DLD1 (cell line): Measurements from ENCODE around the gene IGF2BP2.
"Not testable (repeated sequence)": the region's sequence is repeated elsewhere in the genome, so short reads cannot be mapped to it uniquely, and the experiment has no call there.

ENCODE experiments used
- in situ Hi-C: cut with HindIII; loops from 2 replicates; pipeline ENCODE4 v1.10.0; 2017; ENCODE audit warnings: low sequenced_read_pairs

IGF2BP2 gene

DNA sequence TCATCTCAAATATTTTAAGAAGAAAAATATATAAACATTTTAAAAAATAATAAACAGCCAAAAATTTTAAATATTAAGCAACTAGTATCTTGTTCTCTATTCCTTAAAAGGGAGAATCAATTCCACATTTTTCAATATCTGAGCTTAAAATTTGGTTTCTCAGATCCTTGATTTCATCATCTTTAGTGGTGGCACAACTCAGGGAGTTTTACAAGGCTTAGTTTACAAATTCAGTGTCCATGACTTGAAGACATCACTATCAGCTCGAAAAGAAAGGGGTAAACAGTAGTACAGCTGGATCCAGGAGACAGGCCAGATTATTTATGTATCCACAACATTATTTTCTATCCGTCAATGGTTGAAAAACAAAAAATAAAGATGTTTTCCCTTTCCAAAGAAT, 11.6 kb downstream of the IGF2BP2 start:
- in situ Hi-C loops, result no loop called here

DNA sequence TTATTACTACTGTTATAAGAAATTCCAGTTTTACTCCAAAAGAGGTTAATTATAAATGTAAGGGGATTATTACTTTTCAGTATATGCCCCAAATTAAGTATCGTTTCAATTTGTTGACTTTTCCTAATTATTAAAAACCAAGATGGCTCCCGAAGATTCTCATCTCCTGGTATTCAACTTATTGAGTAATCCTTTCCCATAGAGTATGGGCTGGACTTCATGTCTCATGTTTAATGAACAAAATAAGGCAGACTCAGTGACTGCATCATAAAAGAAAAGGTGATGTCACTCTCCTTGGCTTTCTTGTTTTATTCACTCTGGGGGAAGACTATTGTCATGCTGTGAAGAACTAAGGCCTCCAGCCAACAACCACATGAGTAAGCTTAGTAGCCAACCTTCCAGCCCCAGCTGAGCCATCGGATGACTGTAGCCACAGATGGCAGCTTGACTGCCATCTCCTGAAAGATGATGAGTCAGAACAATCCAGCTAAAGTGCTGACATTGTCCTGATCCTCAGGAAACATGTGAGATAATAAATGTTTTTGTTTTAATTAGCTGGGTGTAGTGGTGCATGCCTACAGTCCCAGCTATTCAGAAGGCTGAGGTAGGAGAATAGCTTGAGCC, 17.3 kb downstream of the IGF2BP2 start:
- in situ Hi-C loops, result no loop called here

DNA sequence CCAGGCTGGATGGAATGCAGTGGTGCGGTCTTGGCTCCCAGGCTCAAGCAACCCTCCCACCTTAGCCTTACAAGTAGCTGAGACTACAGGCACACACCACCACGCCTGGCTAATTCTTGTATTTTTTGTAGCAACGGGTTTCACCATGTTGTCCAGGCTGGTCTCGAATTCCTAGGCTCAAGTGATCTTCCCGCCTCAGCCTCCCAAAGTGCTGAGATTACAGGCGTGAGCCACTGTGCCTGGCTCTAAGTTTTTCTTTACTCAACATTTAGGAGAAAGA, 26.1 kb downstream of the IGF2BP2 start:
- in situ Hi-C loops, result not testable (repeated sequence)

DNA sequence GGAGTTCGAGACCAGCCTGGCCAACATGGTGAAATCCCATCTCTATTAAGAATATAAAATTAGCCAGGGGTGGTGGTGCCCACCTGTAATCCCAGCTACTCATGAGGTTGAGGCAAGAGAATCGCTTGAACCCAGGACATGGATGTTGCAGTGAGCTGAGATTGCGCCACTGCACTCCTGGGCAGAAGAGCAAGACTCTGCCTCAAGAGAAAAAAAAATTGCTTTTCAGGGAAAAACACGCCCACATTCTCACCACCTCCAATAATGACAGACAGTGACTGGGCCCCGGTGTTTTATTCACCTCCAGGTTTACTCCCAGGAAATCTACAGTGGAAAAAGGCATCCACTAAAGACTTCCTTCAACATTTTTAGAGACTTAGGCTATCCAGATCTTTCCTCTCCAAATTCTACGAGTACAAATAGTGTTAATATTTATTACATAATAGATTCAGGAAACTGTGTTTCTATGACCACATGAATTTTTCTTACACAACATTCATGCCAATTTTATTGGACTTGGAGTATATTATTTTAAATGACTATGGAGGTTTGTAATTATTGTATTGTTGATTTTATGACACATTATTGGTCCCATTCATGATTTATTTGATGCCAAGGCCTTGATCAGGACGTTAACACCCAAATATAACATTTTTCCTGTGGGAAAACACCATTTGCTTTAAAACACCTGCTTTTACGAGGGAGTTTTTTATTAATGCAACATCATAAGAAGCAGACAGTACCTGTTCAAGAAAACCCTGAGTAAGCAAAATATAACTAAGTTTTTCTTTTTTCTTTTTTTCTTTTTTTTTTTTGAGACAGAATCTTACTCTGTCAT, 26.6 kb downstream of the IGF2BP2 start:
- in situ Hi-C loops, result no loop called here

DNA sequence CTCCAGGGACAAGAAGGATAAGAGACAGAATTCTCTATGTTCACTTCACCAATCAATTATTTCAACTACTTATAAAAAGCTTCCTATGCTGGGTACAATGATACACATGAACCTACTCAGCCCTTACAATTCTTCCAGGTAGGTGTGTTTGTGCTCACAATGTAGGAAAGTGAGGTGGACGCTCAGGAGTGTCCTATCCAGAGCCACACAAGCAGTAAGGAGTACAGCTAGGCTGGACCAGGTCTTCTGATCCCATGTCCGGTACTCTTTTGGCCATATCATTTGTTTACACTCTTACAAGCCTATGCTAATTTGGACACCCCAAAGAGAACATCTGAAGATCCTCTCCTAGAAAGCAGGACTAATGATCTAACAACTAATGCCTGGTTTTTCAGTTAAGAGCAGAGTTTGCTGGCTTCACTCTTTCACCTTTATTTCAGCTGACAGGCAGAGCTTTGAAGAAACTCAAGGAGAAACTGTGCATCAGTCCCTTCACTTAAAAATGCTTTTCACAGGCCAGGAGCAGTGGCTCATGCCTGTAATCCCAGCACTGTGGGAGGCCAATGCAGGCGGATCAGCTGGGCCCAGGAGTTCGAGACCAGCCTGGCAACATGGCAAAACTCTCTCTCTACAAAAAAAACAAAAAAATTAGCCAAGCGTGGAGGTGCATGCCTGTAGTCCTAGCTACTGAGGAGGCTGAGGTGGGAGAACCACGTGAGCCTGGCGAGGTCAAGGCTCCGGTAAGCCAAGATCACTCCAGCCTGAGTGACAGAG, 27.5 kb downstream of the IGF2BP2 start:
- in situ Hi-C loops, result no loop called here

DNA sequence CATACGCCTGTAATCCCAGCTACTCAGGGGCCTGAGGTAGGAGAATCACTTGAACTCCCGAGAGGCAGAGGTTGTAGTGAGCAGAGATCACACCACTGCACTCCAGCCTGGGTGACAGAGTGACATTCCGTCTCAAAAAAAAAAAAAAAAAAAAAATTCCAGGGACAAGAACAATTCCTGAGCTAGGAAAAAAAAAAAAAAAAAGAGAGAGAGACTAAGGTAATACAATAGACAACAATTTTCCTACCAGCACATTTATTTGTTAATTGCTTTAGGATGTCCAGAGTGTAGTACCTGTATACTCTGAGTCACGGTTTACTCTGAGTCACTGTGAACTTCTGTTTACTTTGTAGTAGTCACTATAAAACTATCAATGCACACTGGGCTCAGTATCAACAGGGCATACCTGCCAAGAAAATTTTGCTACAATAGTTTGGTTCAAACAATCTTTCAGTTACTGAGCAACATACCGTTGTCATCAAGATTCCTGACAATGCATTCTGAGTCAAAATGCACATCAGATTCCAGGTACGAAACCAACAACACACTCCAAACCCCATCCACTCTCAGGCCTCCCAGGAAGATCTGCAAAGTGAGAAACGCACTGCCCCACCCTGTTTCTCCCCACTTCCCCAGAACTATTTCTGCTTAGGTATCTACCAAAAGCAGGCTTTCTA, 28.3 kb downstream of the IGF2BP2 start:
- in situ Hi-C loops, result no loop called here

DNA sequence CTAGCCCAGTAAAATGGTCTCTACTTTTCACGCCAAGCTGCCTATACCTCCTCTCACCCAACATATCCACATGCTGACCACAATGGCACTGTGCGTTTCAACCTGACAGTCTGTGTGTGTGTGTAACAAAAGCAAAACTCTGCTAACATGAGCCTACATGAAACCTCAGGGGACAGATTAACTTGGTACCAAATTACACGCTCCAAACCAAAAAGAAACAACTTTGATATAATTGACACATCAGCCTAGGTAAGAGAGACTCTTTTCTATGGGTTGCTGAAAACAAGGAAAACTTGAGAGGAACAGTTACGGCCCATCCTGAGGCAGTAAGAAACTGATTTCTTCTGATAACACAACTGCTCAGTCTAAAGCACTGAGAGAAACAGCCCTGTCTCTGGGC, 31.5 kb downstream of the IGF2BP2 start:
- in situ Hi-C loops, result no loop called here

DNA sequence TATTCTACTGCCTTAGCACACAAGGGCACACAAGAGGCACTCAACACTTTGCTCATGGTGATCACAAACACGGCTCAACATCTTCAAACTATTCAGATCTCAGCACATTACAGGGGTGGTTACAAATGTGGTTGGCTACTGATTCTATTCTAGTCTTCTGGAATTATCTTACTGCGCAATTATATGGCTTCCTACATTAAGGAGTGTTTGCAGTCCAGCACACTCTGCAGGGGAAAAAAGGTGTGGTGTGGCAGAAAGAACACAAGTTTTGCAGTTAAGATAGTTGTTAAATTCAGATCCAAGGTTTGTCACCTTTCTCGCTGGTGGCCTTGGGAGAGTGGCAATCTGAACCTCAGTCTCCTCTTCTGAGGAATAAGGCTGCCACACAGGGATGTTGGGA, 31.9 kb downstream of the IGF2BP2 start:
- in situ Hi-C loops, result no loop called here

DNA sequence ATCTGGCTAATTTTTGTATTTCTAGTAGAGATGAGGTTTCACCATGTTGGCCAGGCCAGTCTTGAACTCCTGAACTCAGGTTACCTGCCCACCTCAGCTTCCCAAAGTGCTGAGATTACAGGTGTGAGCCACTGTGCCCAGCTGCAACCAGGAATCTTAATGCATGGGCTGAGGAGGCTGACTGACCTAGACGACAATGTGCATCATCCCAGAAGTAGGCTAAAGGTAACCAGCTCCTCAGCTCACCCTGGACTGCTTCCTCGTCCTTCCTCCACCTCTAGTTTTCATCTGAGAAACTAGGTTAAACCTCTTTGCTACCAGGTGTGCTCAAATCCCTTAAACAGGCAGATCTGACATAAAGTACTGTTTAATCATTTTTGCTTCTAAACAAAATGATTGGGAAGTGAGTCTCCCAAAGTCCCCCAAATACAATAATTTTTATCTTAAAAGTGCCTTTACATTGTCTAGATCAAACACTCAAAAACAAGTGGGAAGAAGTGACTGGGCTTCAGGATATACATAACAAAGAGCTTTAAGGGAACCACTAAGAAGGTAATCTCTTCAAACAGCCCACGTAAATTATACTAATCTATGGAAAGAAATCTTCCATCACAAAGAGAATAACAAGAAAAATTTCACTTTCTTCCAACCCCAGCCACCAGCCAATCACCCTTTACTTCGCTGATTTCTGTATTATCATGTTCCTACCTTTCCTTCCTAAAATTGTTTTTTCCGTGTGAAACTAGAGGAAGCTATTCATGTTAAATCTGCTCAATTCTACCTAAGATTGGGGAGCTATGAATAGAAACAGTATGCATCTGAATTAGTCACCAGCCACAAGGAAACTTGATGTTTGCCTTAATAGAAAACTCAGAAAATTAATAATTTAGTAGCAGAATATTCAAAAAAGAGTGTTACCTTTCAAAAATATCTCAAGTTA, 34.7 kb downstream of the IGF2BP2 start:
- in situ Hi-C loops, result no loop called here

DNA sequence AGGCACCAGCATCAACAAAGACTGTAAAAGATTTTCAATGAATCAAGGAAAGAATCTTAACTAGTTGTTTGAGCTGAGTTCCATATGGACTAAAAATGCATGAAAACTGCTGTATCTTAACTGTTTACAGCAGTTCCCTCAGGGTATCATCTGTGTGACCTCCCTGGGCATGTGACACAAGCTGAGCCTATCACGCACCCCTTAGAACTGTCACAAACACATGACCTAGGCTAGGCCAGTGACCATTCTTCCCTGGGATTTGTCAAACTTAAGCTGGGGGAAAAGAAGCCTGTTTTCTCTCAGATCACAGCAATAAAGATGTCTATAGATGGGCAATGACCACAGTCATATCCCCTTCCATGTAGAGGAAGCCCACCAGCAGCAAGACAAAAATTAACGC, 35.7 kb downstream of the IGF2BP2 start:
- in situ Hi-C loops, result no loop called here

DNA sequence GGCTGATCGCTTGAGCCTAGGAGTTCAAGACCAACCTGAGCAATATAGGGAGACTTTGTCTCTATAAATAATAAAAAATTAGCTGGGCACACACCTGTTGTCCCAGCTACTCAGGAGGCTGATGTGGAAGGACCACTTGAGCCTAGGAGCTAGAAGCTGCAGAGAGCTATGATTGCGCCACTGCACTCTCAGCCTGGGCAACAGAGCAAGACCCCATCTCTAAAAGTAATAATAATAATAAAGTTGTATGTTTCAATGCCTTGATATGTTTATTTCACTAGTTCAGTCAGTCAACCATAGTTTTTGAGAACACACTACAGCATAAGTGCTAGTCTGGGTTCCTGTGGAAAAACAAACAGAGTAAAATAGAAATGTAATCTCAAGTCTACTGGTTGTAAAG, 36.5 kb downstream of the IGF2BP2 start:
- in situ Hi-C loops, result no loop called here

DNA sequence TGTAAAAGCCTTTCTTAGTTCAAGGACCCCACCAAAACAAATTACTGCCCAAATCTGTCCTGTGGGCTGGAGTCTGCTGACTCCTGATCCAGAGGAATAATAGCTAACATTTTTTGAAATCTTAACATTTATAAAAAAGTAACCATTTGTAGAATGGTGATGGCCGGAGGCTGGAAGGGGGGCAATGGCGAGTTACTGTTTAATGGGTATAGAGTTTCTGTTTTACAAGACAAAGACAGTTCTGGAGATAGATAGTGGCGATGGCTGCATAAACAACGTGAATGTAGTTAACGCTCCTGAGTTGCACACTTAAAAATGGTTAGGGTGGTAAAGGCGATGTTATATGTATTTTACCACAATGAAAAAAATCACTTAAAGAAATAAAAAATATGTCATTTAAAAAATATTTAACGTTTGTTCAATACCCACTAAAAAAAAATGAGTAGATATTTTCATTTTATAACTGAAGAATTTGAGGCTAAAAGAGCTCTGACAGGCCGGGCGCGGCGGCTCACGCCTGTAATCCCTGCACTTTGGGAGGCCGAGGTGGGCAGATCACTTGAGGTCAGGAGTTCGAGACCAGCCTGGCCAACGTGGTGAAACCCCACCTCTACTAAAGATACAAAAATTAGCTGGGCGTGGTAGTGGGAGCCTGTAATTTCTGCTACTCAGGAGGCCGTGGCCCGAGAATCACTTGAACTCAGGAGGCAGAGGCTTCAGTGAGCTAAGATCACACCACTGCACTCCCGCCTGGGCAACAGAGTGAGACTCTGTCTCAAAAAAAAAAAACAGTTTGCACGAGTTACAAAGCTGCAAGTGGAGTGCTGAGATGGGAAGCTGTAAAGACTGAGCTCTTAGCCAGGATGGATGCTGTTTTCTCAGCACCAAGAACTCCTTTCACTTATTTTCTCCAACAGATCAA, 37.6 kb downstream of the IGF2BP2 start:
- in situ Hi-C loops, result no loop called here

DNA sequence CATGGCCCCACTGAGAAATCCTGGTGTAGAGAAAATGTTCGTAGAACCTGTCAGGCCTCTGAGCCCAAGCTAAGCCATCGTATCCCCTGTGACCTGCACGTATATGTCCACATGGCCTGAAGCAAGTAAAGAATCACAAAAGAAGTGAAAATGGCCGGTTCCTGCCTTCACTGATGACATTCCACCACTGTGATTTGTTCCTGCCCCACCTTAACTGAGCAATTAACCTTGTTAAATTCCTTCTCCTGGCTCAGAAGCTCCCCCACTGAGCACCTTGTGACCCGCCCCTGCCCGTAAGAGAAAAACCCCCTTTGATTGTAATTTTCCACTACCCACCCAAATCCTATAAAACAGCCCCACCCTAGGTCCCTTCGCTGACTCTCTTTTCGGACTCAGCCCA, 38.6 kb downstream of the IGF2BP2 start:
- in situ Hi-C loops, result not testable (repeated sequence)

DNA sequence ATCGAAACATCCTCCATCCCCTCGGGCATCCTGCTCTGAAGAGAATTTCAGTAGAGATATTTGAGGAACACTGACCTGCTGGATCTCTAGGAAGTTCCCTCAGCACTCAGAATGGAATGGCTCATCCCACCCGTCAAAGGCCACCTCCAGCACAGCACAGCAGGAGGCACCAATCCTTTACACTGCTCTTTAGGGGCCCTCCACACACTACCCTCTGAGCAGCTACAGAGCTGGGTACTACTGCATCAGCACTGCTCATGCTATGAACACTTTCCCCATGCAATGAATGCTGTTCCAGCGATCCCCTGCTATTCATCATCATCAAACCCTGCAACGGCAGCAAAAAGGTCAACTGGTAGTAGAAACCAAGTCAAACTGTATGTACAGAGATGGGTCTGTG, 40.5 kb downstream of the IGF2BP2 start:
- in situ Hi-C loops, result no loop called here

DNA sequence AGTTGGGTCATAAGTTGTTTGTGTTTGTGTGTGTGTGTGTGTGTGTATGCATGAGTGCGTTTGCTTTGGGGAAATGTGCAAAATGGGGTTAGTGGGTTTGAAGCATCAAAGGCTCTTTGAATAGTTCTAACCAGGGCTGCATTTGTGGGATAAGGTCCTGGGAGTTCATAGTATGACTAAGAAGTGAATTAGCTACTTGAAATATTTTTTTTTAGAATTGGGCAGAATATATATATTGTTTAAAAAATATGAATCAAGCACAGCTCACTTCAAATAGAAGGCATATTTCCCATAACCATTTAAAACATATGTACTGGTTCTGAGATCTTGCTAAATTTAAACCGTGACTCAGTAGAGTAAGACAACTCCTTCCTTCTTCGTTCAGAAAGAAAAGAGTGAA, 43.1 kb downstream of the IGF2BP2 start:
- in situ Hi-C loops, result no loop called here

DNA sequence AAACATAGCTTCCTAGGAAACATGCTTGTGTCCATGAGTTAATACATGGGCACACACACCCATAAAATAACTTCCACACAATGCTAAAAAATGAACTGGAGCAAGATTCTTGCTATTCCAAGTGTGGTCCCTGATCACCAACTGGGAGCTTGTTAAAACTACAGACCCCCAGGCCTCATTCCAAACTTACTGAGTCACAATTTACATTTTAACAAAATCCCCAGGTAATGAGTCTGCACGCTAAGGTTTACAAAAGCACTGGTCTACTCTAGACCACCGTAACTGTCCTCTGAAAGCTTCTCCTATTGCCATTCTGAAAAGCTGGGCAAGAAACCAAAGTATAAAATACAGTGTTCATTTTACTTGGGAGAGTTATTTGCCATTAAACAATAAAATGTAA, 45.4 kb downstream of the IGF2BP2 start:
- in situ Hi-C loops, result no loop called here

DNA sequence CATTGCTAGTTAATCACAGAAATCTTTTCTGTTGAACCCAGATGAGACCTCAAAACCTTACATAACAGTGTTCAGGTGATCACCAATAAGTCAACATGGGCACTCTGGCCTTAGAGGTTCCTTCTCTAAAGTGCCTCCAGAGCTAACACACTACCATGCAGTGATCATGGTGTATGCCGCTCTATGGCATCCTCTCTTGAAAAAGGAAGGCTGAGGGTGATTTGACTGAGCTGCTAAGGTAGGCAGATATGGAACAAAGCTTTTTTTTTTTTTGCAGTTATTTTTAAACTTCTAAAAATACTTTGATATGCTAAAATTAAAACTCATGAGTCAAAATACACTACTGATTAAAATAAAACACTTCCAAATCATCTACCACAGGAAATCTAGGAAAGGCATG, 46.0 kb downstream of the IGF2BP2 start:
- in situ Hi-C loops, result no loop called here

DNA sequence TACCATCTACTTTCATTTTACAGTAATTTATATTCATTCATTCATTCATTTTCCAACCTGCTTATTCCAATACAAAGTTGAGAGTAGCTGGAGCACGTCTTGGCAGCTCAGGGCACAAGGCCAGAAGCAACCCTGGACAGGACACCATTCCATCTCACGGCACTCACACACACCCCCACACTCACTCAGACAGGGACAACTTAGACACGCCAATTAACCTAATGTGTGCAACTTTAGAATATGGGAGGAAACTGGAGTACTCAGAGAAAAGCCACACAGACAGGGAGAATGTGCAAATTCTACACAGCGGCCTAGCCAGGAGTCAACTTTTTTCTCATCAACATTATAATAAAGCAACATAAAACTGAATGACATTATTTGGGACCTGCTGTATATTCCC, 46.7 kb downstream of the IGF2BP2 start:
- in situ Hi-C loops, result no loop called here

DNA sequence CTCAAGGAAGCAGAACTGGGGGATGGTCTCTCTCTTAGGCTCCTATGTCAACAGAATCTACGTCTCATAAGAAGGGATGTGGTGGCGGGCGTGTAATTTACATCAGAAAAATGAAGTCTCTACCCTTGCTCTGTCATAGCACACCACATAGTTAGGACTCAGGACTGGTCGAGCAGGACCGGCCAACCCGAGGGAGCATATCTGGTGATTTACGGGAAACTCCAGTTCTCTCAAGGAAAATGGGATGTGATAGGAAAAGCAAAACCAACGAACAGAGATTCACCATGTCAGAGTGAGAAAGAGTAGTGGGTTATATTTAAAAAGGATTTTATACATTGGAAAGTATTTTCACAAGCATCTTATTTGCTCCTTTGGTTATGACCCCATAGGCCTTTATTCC, 54.7 kb downstream of the IGF2BP2 start:
- in situ Hi-C loops, result no loop called here
